Stomach (tissue), 4 donors: ENCODE results near the gene KIF3C.

Source experiments
- EP300 ChIP-seq: sonication (generic); formaldehyde crosslinking; IDR thresholded peaks from one replicate; pipeline ENCODE4 v1.6.1; 2017; ENCODE audit warnings: antibody characterized with exemption
- POLR2A ChIP-seq, 4 donors: fragments of 450-650 bp; IDR thresholded peaks; one replicate each; pipeline ENCODE4 v1.6.1; 2016; ENCODE audit warnings: antibody characterized with exemption in 4 of 4, control low read depth in 2 of 4, mild to moderate bottlenecking in 1 of 4, moderate library complexity in 1 of 4
- TF ChIP-seq, protein P1 (sequence below), 7 experiments: fragments of 450-650 bp in 4 of 7; fragments of 200-600 bp in 3 of 7; sonication (generic) in 3 of 7; IDR thresholded peaks; one replicate each; pipeline ENCODE4 v1.5.1; 2016 to 2019; ENCODE audit warnings: antibody characterized with exemption in 7 of 7, control low read depth in 2 of 7, mild to moderate bottlenecking in 1 of 7

DNA sequence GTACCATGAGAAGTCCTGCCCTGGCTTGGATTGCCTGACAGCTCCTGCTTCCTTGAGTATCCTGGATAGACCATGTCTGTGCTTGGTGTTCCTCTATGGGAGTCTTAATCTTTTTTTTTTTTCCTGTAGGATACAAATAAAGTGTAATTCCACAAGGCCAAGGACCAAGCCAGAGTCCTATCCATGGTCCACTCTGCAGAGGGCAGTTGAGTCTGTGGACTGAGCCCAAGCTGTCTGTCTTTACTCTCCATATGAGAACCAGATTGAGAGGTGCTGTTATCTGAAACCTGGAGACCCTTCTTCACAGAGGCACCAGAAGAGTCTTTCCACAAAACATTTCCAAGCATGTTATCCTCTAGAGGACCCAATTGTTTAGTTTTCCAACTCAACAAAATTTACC lies 1.4 kb upstream of the KIF3C start:
- TF ChIP-seq, protein P1, sequence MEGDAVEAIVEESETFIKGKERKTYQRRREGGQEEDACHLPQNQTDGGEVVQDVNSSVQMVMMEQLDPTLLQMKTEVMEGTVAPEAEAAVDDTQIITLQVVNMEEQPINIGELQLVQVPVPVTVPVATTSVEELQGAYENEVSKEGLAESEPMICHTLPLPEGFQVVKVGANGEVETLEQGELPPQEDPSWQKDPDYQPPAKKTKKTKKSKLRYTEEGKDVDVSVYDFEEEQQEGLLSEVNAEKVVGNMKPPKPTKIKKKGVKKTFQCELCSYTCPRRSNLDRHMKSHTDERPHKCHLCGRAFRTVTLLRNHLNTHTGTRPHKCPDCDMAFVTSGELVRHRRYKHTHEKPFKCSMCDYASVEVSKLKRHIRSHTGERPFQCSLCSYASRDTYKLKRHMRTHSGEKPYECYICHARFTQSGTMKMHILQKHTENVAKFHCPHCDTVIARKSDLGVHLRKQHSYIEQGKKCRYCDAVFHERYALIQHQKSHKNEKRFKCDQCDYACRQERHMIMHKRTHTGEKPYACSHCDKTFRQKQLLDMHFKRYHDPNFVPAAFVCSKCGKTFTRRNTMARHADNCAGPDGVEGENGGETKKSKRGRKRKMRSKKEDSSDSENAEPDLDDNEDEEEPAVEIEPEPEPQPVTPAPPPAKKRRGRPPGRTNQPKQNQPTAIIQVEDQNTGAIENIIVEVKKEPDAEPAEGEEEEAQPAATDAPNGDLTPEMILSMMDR (IDR thresholded peaks at IDR 0.05) = peak in 1 of 7 experiments; percentile 15
- TF ChIP-seq EP300 = no peak
- no peak for TF ChIP-seq POLR2A (IDR thresholded peaks at IDR 0.05)
